Cardiac fibroblast (primary cell): ENCODE data around the gene KHDC4.

ENCODE experiments used
- DNase-seq, 2 donors: peaks; one replicate each; pipeline versions ENCODE4 v3.0.0 to v3.0.0-alpha.2; 2010; ENCODE audit warnings: low read depth in 2 of 2
- H3K4me3 ChIP-seq, 2 donors: replicated peaks in 1 of 2; 1 replicate in 1 of 2; 2 replicates in 1 of 2; pipeline ENCODE4 v1.5.1; 2011; ENCODE audit warnings: low read depth in 2 of 2, low read length in 2 of 2, mild to moderate bottlenecking in 2 of 2, moderate library complexity in 1 of 2
- TF ChIP-seq, protein P1 (sequence below): IDR thresholded peaks from one replicate; pipeline ENCODE4 v1.5.1; 2011; ENCODE audit warnings: low read depth, mild to moderate bottlenecking, low read length, inconsistent platforms

KHDC4 gene

DNA sequence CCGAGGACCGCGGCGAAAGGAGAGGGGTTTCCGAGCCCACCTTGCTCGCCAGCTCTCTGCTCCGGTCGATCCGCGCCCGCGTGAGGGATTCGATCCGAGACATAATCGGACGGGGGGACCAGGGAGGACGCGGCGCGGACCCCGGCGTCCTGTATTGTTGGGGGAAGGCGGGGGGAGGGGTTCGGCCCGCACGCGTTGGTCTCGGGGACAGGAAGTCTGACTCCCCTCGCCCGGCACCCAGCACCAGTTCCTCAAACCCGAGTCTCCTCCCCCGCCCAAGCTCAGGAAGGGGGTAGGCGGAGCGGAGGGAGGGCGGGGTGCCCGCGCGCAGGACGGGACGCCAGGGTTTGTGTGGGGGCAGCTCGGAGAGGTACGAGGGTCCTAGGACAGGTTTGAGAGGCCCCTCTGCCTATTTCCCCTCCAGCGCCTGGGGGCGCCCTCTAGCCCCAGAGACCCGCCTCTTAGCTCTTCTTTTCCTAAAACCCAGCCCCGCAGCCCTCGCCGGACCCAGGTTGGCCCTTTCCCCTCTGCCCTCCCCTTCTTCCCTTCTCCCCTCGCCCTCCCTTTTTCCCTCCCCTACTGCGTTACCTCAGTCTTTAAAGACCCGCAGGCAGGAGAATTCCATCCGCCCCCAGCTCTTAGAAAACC, 44.2 kb upstream of the KHDC4 start, which contains the start of gene ARHGEF2:
Gene ARHGEF2, minus strand, starts transcription at position 223 of the 648 bp plus-strand sequence. Its CDS starts 120 bp downstream, at position 103.
- peak within 1 kb of the TSS; percentile 87 to 94 for H3K4me3 ChIP-seq
- TF ChIP-seq, protein P1, sequence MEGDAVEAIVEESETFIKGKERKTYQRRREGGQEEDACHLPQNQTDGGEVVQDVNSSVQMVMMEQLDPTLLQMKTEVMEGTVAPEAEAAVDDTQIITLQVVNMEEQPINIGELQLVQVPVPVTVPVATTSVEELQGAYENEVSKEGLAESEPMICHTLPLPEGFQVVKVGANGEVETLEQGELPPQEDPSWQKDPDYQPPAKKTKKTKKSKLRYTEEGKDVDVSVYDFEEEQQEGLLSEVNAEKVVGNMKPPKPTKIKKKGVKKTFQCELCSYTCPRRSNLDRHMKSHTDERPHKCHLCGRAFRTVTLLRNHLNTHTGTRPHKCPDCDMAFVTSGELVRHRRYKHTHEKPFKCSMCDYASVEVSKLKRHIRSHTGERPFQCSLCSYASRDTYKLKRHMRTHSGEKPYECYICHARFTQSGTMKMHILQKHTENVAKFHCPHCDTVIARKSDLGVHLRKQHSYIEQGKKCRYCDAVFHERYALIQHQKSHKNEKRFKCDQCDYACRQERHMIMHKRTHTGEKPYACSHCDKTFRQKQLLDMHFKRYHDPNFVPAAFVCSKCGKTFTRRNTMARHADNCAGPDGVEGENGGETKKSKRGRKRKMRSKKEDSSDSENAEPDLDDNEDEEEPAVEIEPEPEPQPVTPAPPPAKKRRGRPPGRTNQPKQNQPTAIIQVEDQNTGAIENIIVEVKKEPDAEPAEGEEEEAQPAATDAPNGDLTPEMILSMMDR = peak; percentile 22
- peak; percentile 56 to 61 for DNase-seq

DNA sequence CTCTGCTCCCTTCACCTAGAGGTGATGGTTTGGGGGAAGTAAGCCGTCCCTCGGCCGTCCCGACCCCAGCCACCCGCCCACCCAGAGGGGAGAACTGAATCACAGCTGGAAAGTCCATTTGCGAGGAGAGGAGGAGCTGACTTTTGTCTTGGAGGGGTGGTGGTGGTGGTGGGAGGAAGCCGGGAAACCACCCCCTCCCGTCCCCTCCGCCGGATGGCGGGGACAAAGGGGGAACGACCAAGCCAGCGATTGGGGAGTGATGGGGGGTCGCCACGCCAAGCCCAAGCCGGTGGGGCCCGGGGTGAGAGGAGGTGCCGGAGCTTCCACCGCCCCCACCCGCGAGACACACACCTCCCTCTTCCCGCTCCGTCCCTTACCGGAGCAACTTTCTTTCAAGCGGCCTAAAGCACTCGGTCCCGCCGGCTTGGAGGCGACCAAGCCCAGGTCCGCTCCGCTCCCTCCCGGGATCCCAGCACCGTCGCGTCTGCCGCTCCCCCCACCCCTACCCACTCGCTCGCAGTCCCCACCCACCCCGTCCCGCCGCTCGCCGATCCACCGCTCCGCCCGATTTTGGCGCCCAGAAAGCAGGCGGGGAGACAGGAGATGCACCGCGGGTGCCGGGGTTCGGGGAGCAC, 43.6 kb upstream of the KHDC4 start:
- peak overlapping the region; percentile 87 to 94 for H3K4me3 ChIP-seq
- TF ChIP-seq, protein P1 = no peak
- DNase-seq = no peak

DNA sequence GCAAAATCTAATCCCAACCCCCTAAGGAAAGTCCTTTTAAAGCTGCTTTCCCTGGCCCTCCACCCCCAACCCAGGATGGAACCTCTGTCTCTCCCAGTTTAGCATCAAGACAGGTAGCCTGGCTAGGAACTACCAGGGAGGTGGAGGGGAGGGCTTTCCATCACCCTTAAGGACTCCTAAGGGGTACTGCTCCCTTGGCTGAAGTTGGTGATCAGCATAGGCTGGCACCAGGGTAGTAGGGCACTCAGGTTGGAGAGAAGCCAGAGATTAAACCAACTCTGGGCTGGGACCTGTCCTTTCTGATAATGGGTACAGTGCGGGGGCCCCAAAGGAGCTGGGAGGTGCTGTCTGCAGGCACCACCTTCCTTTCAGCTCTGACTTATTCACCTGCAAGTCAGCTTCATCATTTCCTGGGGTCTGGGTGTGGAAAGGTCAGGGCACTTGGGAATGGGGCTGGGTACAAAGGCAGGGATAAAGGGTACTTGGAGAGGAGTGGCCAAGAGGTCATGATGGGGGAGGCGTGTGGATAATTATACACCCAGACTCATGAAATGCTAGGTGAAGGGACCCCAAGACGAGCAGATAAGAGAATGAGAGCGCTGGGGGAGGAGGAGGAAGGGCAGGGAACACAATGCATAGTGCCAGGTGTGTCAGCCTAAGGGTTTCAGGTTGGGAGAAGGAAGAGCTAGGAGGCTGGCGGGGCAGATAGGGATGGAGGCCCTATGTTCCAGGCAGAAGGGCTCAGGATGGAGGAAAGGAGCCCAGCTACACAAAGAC, 42.9 kb upstream of the KHDC4 start:
- TF ChIP-seq, protein P1 = no peak
- peak overlapping the region; percentile 87 to 94 for H3K4me3 ChIP-seq
- DNase-seq = no peak

DNA sequence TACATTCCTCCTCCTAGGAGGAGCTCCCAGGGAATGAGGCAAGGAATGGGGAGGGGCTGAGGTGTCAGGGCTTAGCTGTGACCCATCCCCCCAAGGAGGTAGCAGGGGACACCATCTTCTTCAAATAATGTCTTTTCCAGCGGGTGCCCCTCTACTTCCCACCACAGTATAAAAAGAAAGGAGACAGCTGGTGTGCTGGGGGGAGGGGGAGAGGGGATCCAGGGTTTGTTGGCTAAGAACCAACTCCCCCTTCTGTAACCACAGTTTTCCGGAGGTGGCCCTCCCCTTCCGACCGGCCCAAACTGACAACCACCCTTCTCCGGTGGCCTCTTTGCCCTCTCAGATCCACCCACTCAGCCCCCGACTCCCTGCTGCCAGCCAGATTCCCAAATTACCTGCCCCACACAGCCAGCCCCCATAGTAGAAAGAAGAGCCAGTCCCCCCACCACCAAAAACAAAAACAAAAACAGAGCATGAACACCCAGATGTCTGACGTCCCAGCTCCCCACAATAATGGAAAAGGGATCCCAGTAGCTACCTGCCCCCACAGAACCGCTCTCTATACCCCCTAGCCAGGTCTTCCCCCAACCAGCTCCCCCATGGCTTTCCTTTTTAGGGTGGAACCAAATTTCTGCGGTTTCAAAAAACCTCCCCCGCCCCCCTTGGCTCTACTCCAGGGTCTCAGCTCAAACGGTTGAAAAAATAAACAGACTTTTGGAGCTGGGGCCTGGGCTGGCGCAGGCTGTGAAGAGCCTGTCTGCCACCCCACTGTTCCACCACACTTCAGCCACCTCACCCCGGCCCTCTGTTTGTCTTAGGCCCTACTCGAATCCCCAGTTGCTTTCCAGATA, 42.1 kb upstream of the KHDC4 start:
- TF ChIP-seq, protein P1 = no peak
- peak overlapping the region; percentile 87 to 94 for H3K4me3 ChIP-seq

DNA sequence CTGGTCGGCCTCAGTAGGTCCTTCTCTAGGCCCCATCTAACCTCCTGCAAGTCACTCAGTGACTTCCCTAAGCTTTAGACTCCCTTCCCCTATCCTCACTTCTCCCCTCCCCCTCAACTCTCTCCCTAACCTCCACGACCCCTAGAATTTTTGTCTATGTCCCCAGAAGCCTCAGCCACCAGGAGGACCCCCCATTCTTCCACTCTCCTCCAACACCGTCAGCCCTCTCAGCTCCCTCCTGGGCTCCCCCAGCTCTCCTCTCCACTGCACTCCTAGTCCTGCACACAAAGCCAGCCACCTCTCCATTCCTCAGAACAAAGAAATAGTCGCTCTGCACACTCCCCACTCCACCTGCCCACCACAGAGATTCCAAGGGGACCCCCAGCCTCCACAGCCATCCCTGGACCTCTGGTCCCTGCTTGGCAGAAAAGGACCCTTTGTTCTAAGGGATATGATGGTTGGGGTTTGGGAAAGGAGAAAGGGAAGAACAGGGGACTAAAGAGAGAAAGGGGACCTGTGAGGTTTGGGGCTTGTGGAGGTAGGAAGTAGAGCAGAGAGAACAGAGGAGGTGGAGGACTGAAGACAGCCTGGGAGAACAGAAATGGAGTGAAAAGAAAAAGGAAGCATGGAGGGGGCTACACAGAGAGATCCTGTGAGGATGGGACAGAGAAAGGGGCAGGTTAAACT, 41.3 kb upstream of the KHDC4 start:
- TF ChIP-seq, protein P1 = no peak
- H3K4me3 ChIP-seq = peak overlapping the region; percentile 87 to 94
- DNase-seq = no peak

More for the DNA sequence above, 42.1 kb upstream of the KHDC4 start:
- peak; percentile 69 to 76 for DNase-seq
